Panc1 (cell line): ENCODE data around the gene RNASEH2A. TPM values are rescaled to one million over a fixed set of nuclear protein-coding genes. Genes with fewer than 3 reads are reported as not detected.

ENCODE experiments used
- ATAC-seq: fragments of 200-7000 bp; cut with Tn5 transposase; 2 replicates; pipeline ENCODE4 v1.9.1; 2020; ENCODE audit warnings: mild to moderate bottlenecking, moderate library complexity
- BruUV-seq: library from RNA; stranded (reverse); fragments of 400-500 nt; replicated peaks from 2 replicates; lab custom pipeline; 2021; lab: Mats Ljungman, UMichigan
- CTCF ChIA-PET: fragments of 300-600 bp; sonication (Branson Sonifier 250); formaldehyde crosslinking; loops from one replicate; lab custom pipeline; 2022; ENCODE audit warnings: antibody characterized with exemption; lab: Charles Lee
- POLR2A ChIA-PET: fragments of 300-600 bp; sonication (Branson Sonifier 250); formaldehyde crosslinking; loops from one replicate; lab custom pipeline; 2022; ENCODE audit warnings: antibody characterized with exemption; lab: Charles Lee
- DNase-seq: peaks from one replicate; pipeline ENCODE4 v3.0.0-alpha.2; 2010; ENCODE audit warnings: low read depth, low spot score
- H3K27ac ChIP-seq: 2 replicates; pipeline ENCODE4 v1.5.1; 2011; ENCODE audit warnings: mild to moderate bottlenecking, low read length, inconsistent platforms
- H3K27me3 ChIP-seq: fragments of 200-500 bp; sonication (Bioruptor generic); 2 replicates; pipeline ENCODE4 v1.6.0; 2014; ENCODE audit warnings: low read length, inconsistent platforms; ENCODE audit not compliant: control insufficient read depth, insufficient read depth
- H3K36me3 ChIP-seq: fragments of 200-500 bp; sonication (Bioruptor generic); 2 replicates; pipeline ENCODE4 v1.5.1; 2014; ENCODE audit warnings: inconsistent platforms, mild to moderate bottlenecking, low read length, moderate library complexity; ENCODE audit not compliant: control insufficient read depth, insufficient read depth
- H3K4me1 ChIP-seq: 2 replicates; pipeline ENCODE4 v1.5.1; 2011; ENCODE audit warnings: inconsistent platforms, mild to moderate bottlenecking, low read length, moderate library complexity; ENCODE audit not compliant: control insufficient read depth, insufficient read depth
- H3K4me3 ChIP-seq, 2 experiments: 2 replicates each; pipeline ENCODE4 v1.5.1; 2011 to 2012; ENCODE audit warnings: low read depth in 2 of 2, low read length in 2 of 2, mild to moderate bottlenecking in 2 of 2, inconsistent platforms in 1 of 2, moderate library complexity in 1 of 2
- H3K9me3 ChIP-seq: fragments of 200-500 bp; sonication (Bioruptor generic); 2 replicates; pipeline ENCODE4 v1.5.1; 2014; ENCODE audit warnings: low read depth, mild to moderate bottlenecking, inconsistent platforms, low read length, moderate library complexity; ENCODE audit not compliant: control insufficient read depth, insufficient read depth
- CTCF ChIP-seq: fragments of 450-650 bp; IDR thresholded peaks from 2 replicates; pipeline ENCODE4 v1.5.1; 2017; ENCODE audit warnings: mild to moderate bottlenecking
- POLR2AphosphoS5 ChIP-seq: IDR thresholded peaks from 2 replicates; pipeline ENCODE4 v1.6.1; 2012; ENCODE audit warnings: mild to moderate bottlenecking, low read depth, low read length, moderate library complexity
- REST ChIP-seq, 2 experiments: IDR thresholded peaks; 2 replicates each; pipeline ENCODE4 v1.6.1; 2011 to 2012; ENCODE audit warnings: low read depth in 2 of 2, control low read depth in 1 of 2, low read length in 1 of 2, mild to moderate bottlenecking in 1 of 2, moderate library complexity in 1 of 2; ENCODE audit not compliant: insufficient read depth in 1 of 2
- SIN3A ChIP-seq: IDR thresholded peaks from 2 replicates; pipeline ENCODE4 v1.6.1; 2012; ENCODE audit warnings: low read depth, mild to moderate bottlenecking, low read length, moderate library complexity, borderline replicate concordance; ENCODE audit not compliant: insufficient read depth
- TCF7L2 ChIP-seq: IDR thresholded peaks from 2 replicates; pipeline ENCODE4 v1.6.1; 2011; ENCODE audit warnings: mild to moderate bottlenecking, low read depth, low read length, inconsistent platforms
- in situ Hi-C: cut with HindIII; loops from 2 replicates; pipeline ENCODE4 v1.10.0; 2016; ENCODE audit warnings: low sequenced_read_pairs, low pct_unique_long_range_greater_than_20kb
- intact Hi-C: fragments of 100-400 bp; cut with micrococcal nuclease; formaldehyde crosslinking; loops from one replicate; pipeline ENCODE4 v1.10.0; 2022; ENCODE audit not compliant: unreplicated experiment
- total RNA-seq: library from RNA; stranded (reverse); gene quantifications from one replicate; pipeline ENCODE4 v1.2.1, GENCODE V29; 2021; ENCODE audit not compliant: unreplicated experiment

RNASEH2A gene
- total RNA-seq, 1 experiment from 2014 or later: 44.9 TPM

- in situ Hi-C loops (no loop called here), intact Hi-C loops (no loop called here)
- H3K4me1 ChIP-seq: peaks cover 16% of the 10 kb centered on the region
- DNase-seq (no peak), ATAC-seq (peak; percentile 73)
- no TSS peak for BruUV-seq
- peak overlapping the region; percentile 53 to 81 for H3K4me3 ChIP-seq
- no peaks in the 10 kb centered on the region for H3K27me3 ChIP-seq
- ChIA-PET CTCF (interaction anchor here (0.6 to 3.3 kb wide), 7 partner anchors 10 to 163 kb away, joined by 3 to 23 read pairs (median 4); partner anchors contain the start of gene JUNB), POLR2A (interaction anchor here (2.7 kb wide), 1 partner anchor 15 kb away, joined by 16 read pairs; the partner anchor contains the start of gene JUNB)
- TF ChIP-seq CTCF (peak; percentile 94), SIN3A (0 out of 2 replicates have a peak, but pooled peaks have one; percentile 39), POLR2AphosphoS5 (no peak), REST (IDR thresholded peaks at IDR 0.05; ENCODE audit: insufficient read depth in 1 of 2, low read depth in 2 of 2, low read length in 1 of 2) (no peak)
- H3K36me3 ChIP-seq: no peaks in the 10 kb centered on the region
- H3K9me3 ChIP-seq: no peaks in the 10 kb centered on the region
- H3K27ac ChIP-seq: peak overlapping the region; percentile 87
Observed at GRCh38 chr19:12777217-12778016, 29.0 kb upstream of the RNASEH2A start.

- intact Hi-C loops (no loop called here), in situ Hi-C loops (no loop called here)
- ATAC-seq (peak; percentile 61), DNase-seq (no peak)
- no peaks in the 10 kb centered on the region for H3K9me3 ChIP-seq
- H3K27me3 ChIP-seq: no peaks in the 10 kb centered on the region
- peaks cover 16% of the 10 kb centered on the region for H3K4me1 ChIP-seq
- H3K4me3 ChIP-seq: peak overlapping the region; percentile 53 to 81
- POLR2A ChIA-PET: interaction anchor here (0.5 to 2.7 kb wide), 3 partner anchors 11 to 141 kb away, joined by 3 to 16 read pairs (median 3); partner anchors contain the start of gene JUNB
- CTCF ChIA-PET: interaction anchor here (1.5 to 3.3 kb wide), 4 partner anchors 9 to 17 kb away, joined by 3 to 23 read pairs (median 4); partner anchors contain the start of gene JUNB
- no TSS peak for BruUV-seq
- H3K36me3 ChIP-seq: no peaks in the 10 kb centered on the region
- TF ChIP-seq POLR2AphosphoS5: no peak
- no peak for TF ChIP-seq TCF7L2
- TF ChIP-seq REST (IDR thresholded peaks at IDR 0.05; ENCODE audit: insufficient read depth in 1 of 2, low read depth in 2 of 2, low read length in 1 of 2): no peak
- TF ChIP-seq SIN3A: 0 out of 2 replicates have a peak, but pooled peaks have one; percentile 9
- peak overlapping the region; percentile 87 for H3K27ac ChIP-seq
Observed at GRCh38 chr19:12778017-12778904, 28.1 kb upstream of the RNASEH2A start.
